Activated B cell treated with CpG ODN at 0.5 μM for 24 hours (primary cell): ENCODE data around the gene STRN3. TPM values are rescaled to one million over a fixed set of nuclear protein-coding genes. Genes with fewer than 3 reads are reported as not detected.

Source experiments
- ATAC-seq: fragments of 200-7000 bp; cut with Tn5 transposase; one replicate; pipeline ENCODE4 v1.10.0; 2021; ENCODE audit warnings: low read depth, mild to moderate bottlenecking, moderate library complexity
- CTCF ChIA-PET: fragments of 350-600 bp; sonication (Branson Sonifier 250); formaldehyde crosslinking; loops from one replicate; lab custom pipeline; 2021; ENCODE audit warnings: antibody characterized with exemption; lab: Charles Lee
- POLR2A ChIA-PET: fragments of 350-600 bp; sonication (Branson Sonifier 250); formaldehyde crosslinking; loops from one replicate; lab custom pipeline; 2021; ENCODE audit warnings: antibody characterized with exemption; lab: Charles Lee
- DNase-seq: peaks from one replicate; pipeline ENCODE4 v3.0.0; 2022
- H3K27ac Mint-ChIP-seq: one replicate; pipeline ENCODE4 v1.8.0; 2020; ENCODE audit warnings: mixed read lengths
- H3K27me3 Mint-ChIP-seq: one replicate; pipeline ENCODE4 v1.8.0; 2021; ENCODE audit warnings: mixed read lengths
- H3K36me3 Mint-ChIP-seq: one replicate; pipeline ENCODE4 v1.8.0; 2021; ENCODE audit warnings: low read depth, mixed read lengths
- H3K4me1 Mint-ChIP-seq: one replicate; pipeline ENCODE4 v1.8.0; 2021; ENCODE audit warnings: mixed read lengths
- H3K4me3 Mint-ChIP-seq: one replicate; pipeline ENCODE4 v1.8.0; 2020; ENCODE audit warnings: mild to moderate bottlenecking, mixed read lengths
- H3K9me3 Mint-ChIP-seq: one replicate; pipeline ENCODE4 v1.8.0; 2020; ENCODE audit warnings: mixed read lengths
- CTCF ChIP-seq: fragments of 200-600 bp; IDR thresholded peaks from one replicate; pipeline ENCODE4 v1.8.0; 2022; ENCODE audit warnings: antibody characterized with exemption, mild to moderate bottlenecking
- intact Hi-C: fragments of 100-400 bp; cut with micrococcal nuclease; formaldehyde crosslinking; loops from one replicate; pipeline ENCODE4 v1.15.1; 2024
- total RNA-seq: library from RNA; stranded (reverse); gene quantifications from 2 replicates; pipeline ENCODE4 v1.2.3, GENCODE V29; 2022

STRN3 gene
- total RNA-seq, 1 donor from 2014 or later = 31.0 TPM

- POLR2A ChIA-PET = no interaction called here
Observed at GRCh38 chr14:30896435-30896834, 129.7 kb downstream of the STRN3 start.

DNA sequence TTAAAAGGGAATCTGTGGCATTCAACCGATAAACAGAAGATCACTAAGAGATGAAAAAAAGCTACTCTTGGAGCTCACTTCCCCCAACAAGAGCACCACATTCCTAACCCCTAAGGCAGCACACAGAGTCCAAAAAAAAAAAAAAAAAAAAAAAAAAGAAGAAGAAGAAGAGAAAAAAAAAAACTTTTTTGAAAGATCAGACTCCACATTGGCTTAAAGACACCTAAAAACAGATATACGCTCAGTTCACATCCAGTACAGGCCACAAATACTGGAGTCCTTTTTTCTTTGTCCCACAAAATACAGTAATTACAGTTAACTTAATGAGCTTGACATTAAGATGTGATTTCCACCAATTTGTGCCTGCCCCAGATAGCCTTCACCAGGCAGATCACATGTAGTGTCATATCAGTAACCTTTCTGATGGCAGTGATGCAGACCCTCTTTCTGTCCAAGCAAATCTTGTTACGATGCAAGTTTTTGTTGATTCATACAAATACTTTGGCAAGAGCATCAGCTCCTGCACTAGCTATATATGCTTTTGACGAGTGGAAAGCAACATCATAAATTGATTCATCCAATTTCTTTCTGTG, 131.2 kb downstream of the STRN3 start:
- no peak overlapping the region for H3K4me3 Mint-ChIP-seq
- ATAC-seq = no peak
- intact Hi-C loops = no loop called here
- no peaks in the 10 kb centered on the region for H3K9me3 Mint-ChIP-seq
- CTCF ChIA-PET = no interaction called here
- no peak for TF ChIP-seq CTCF
- H3K36me3 Mint-ChIP-seq = peaks cover 50% of the 10 kb centered on the region
- peaks cover 2% of the 10 kb centered on the region for H3K4me1 Mint-ChIP-seq
- no peak for DNase-seq
- H3K27me3 Mint-ChIP-seq = no peaks in the 10 kb centered on the region
- POLR2A ChIA-PET = no interaction called here
- no peak overlapping the region for H3K27ac Mint-ChIP-seq

More at GRCh38 chr14:30896435-30896834, 129.7 kb downstream of the STRN3 start:
- Mint-ChIP-seq H3K27me3 (no peaks in the 10 kb centered on the region), H3K4me3 (no peak overlapping the region), H3K4me1 (peaks cover 2% of the 10 kb centered on the region), H3K27ac (no peak overlapping the region), H3K36me3 (peaks cover 56% of the 10 kb centered on the region), H3K9me3 (no peaks in the 10 kb centered on the region)
- DNase-seq (no peak), ATAC-seq (no peak)
- CTCF ChIA-PET = no interaction called here
- intact Hi-C loops = no loop called here
- no peak for TF ChIP-seq CTCF

DNA sequence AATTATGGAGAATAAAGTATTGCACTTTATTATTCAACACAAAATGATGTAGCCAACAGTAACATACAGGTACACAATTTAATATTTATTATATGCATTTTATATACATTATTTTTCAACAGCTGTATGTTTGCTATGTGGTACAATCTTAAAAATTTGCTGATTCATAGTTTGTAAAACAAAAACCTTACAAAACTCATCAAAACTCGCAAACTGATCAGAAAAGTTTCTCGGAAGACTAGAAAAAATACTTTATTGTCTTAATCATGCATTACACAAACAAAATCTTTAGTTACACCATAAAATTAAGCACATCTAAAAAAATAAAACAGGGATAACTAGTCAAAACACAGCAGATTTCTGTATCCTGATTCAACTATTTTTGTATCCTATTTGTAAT, 132.4 kb downstream of the STRN3 start:
- H3K4me1 Mint-ChIP-seq = no peaks in the 10 kb centered on the region
- H3K36me3 Mint-ChIP-seq = peaks cover 42% of the 10 kb centered on the region
- no peak overlapping the region for H3K27ac Mint-ChIP-seq
- H3K9me3 Mint-ChIP-seq = no peaks in the 10 kb centered on the region
- no peak overlapping the region for H3K4me3 Mint-ChIP-seq
- ChIA-PET CTCF (no interaction called here), POLR2A (no interaction called here)
- intact Hi-C loops = no loop called here
- no peak for TF ChIP-seq CTCF
- no peak for ATAC-seq
- DNase-seq = no peak
- no peaks in the 10 kb centered on the region for H3K27me3 Mint-ChIP-seq

DNA sequence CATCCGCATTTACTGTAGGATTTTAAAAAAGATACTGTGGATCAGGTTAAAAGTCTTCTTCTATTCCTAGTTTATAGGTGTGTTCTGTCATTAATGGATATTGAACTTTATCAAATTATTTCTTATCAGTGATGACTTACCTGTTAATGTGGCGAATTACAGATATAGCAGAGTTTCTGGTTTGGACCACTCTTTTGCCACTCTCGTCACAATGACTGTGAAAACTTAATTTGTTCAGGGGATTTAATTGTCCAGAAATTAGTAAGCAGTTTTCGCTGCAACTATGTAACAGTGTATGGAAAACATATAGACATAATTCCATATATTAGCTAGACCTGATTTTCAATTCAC, 137.0 kb downstream of the STRN3 start:
- Mint-ChIP-seq H3K27ac (no peak overlapping the region), H3K9me3 (no peaks in the 10 kb centered on the region), H3K36me3 (peaks cover 14% of the 10 kb centered on the region), H3K4me1 (no peaks in the 10 kb centered on the region), H3K27me3 (no peaks in the 10 kb centered on the region), H3K4me3 (no peak overlapping the region)
- ChIA-PET POLR2A (no interaction called here), CTCF (no interaction called here)
- intact Hi-C loops = no loop called here
- no peak for DNase-seq
- TF ChIP-seq CTCF = no peak
- no peak for ATAC-seq

GRCh38 chr14:30888480-30889243, 137.5 kb downstream of the STRN3 start:
- ChIA-PET POLR2A (no interaction called here), CTCF (interaction anchor here (1.2 kb wide), 1 partner anchor 15 kb away, joined by 4 read pairs; the partner anchor contains the start of gene COCH)
- Mint-ChIP-seq H3K4me3 (no peak overlapping the region), H3K36me3 (peaks cover 13% of the 10 kb centered on the region), H3K4me1 (no peaks in the 10 kb centered on the region), H3K27me3 (no peaks in the 10 kb centered on the region), H3K27ac (no peak overlapping the region), H3K9me3 (no peaks in the 10 kb centered on the region)
- DNase-seq = no peak
- intact Hi-C loops = no loop called here
- no peak for ATAC-seq
- no peak for TF ChIP-seq CTCF
